Esophagus muscularis mucosa (tissue), 4 donors: ENCODE measurements around the gene LIPT2. TPM values are rescaled to one million over a fixed set of nuclear protein-coding genes. Genes with fewer than 3 reads are reported as not detected.
A peak's percentile ranks its signal among the peaks of the same experiment; 100 is the strongest.

Experiments
- DNase-seq: peaks from one replicate; pipeline ENCODE4 v3.0.0-alpha.2; 2017; ENCODE audit errors: extremely low spot score
- H3K27ac ChIP-seq, 4 donors: fragments of 200-600 bp; sonication (generic); replicated peaks in 1 of 4; 1 replicate in 3 of 4; 2 replicates in 1 of 4; pipeline ENCODE4 v1.5.1; 2016 to 2019; ENCODE audit warnings: mild to moderate bottlenecking in 1 of 4
- H3K27me3 ChIP-seq, 4 donors: fragments of 200-600 bp; sonication (generic); one replicate each; pipeline versions ENCODE4 v1.5.1 to v1.6.0; 2016 to 2019
- H3K36me3 ChIP-seq, 4 donors: fragments of 200-600 bp; sonication (generic); one replicate each; pipeline ENCODE4 v1.5.1; 2016 to 2019
- H3K4me1 ChIP-seq, 4 donors: fragments of 200-600 bp; sonication (generic); one replicate each; pipeline ENCODE4 v1.5.1; 2016 to 2019
- H3K4me3 ChIP-seq, 4 donors: fragments of 200-600 bp; sonication (generic); 1 replicate in 2 of 4; 2 replicates in 2 of 4; pipeline ENCODE4 v1.5.1; 2016 to 2019; ENCODE audit warnings: mild to moderate bottlenecking in 4 of 4, moderate library complexity in 1 of 4
- H3K9me3 ChIP-seq, 4 donors: fragments of 200-600 bp; sonication (generic); 1 replicate in 3 of 4; 2 replicates in 1 of 4; pipeline ENCODE4 v1.5.1; 2016 to 2019
- CTCF ChIP-seq, 3 experiments: fragments of 200-600 bp in 2 of 3; fragments of 450-650 bp in 1 of 3; sonication (generic) in 2 of 3; IDR thresholded peaks; one replicate each; pipeline ENCODE4 v1.5.1; 2017 to 2019; ENCODE audit warnings: antibody characterized with exemption in 3 of 3, mild to moderate bottlenecking in 2 of 3, moderate library complexity in 1 of 3
- EP300 ChIP-seq: sonication (generic); formaldehyde crosslinking; IDR thresholded peaks from one replicate; pipeline ENCODE4 v1.6.1; 2017; ENCODE audit warnings: antibody characterized with exemption
- POLR2A ChIP-seq: fragments of 450-650 bp; IDR thresholded peaks from one replicate; pipeline ENCODE4 v1.6.1; 2017; ENCODE audit warnings: antibody characterized with exemption, moderate library complexity, mild to moderate bottlenecking, low read depth
- POLR2AphosphoS5 ChIP-seq, 2 donors: sonication (generic); formaldehyde crosslinking; IDR thresholded peaks; one replicate each; pipeline ENCODE4 v1.6.1; 2017; ENCODE audit warnings: antibody characterized with exemption in 2 of 2
- WGBS: methylation state at CpG from one replicate; pipeline ENCODE4 v1.1.5; 2018; 5-methylcytosine and 5-hydroxymethylcytosine counted together
- intact Hi-C: fragments of 100-400 bp; cut with DNase I; formaldehyde crosslinking; loops from one replicate; pipeline ENCODE4 v1.15.1; 2023
- total RNA-seq, 4 donors: library from RNA; depleted of rRNA; stranded (reverse); fragments of >200 nt; gene quantifications; one replicate each; pipeline versions ENCODE4 v1.1.0 to v1.2.1, GENCODE V29; 2016

The LIPT2 gene
- total RNA-seq, 4 donors from 2014 or later, result 2.2 to 6.7 (median 2.7) TPM

DNA sequence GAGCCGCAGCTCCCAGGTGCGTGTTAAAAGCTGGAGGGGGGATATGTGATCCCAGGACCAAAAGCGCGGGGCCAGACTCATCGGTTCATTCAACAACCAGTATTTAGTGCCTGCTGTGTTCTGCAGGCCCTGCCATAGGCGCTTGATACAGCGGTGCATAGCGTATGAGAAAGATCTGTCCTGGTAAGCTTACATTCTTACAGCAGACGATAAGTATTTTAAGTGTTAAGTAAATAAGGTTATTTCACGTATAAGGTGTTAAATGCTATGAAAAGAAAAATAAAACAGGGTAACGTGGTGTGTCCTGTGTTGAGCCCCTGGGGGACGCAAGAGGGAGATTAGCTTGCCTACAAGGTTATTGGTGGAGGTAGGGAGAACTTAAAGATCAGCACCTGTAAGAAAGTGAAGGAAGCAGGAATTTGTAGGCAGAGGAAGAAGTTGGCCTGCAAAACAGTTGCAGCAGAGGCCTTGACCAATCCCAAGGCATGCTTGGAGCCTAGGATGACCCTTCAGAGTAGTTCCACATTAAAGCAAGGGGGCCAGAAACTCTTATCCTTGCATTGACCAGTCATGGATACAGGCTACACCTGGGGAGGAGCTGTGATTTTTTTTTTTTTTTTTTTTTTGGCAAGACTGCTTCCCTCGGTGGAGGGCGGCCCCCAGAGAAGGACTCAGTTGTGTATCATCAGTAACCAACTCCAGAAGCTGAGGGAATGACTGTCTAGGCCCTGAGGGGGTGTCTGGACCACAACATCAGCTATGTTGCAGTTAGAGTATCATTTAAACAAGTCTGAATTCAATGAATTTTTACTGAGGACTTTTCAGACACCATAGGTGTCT, 487 bp upstream of the LIPT2 start:
- peaks cover 11 to 20% (median 14%) of the 10 kb centered on the region in 4 donors for H3K4me1 ChIP-seq
- H3K36me3 ChIP-seq, result no peaks in the 10 kb centered on the region
- intact Hi-C loops, result loop anchor here (10.0 kb wide), 1 partner anchor 241 kb away; the partner anchor contains the start of gene CHRDL2
- peak overlapping the region; percentile 84 to 99 (median 90) for H3K4me3 ChIP-seq
- peak in 1 of 3 experiments; percentile 3 for TF ChIP-seq CTCF (IDR thresholded peaks at IDR 0.05)
- no peak for TF ChIP-seq POLR2AphosphoS5 (IDR thresholded peaks at IDR 0.05)
- no peak for TF ChIP-seq POLR2A
- no peak for TF ChIP-seq EP300
- H3K9me3 ChIP-seq, result peaks cover 0 to 2% (median 0%) of the 10 kb centered on the region in 4 donors
- WGBS, result 23% methylated on average over 9 of the region's 14 CpGs
- DNase-seq, result no peak
- H3K27me3 ChIP-seq, result no peaks in the 10 kb centered on the region
- H3K27ac ChIP-seq, result peak overlapping the region; percentile 98 to 100 (median 99)

DNA sequence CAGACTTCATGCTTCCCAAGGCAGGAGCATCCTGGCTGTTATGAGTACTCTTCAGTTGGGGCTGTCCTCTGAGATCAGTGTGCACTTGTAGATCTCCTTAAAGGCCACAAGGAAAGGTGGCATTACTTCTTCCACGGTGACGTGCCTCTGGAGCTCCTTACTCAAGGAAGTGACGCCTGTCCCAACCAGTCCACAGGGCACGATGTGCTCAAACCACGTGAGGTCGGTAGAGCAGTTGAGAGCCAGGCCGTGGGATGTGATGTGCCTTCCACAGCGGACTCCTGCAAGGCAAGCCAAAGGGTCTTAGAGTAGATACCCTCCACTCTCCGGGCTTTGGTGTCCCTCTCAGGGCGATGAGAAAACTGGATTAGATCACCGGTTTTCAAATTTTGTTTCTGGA, 1.4 kb downstream of the LIPT2 start:
- 88% methylated on average over 11 of the region's 11 CpGs for WGBS
- Histone ChIP-seq H3K27ac (peak overlapping the region in 2 of 4 donors; percentile 99 to 100), H3K9me3 (peaks cover 0 to 2% (median 0%) of the 10 kb centered on the region in 4 donors), H3K4me3 (no peak overlapping the region), H3K36me3 (no peaks in the 10 kb centered on the region), H3K4me1 (peaks cover 11 to 20% (median 14%) of the 10 kb centered on the region in 4 donors), H3K27me3 (no peaks in the 10 kb centered on the region)
- TF ChIP-seq POLR2AphosphoS5 (IDR thresholded peaks at IDR 0.05), result no peak
- no peak for TF ChIP-seq CTCF (IDR thresholded peaks at IDR 0.05)
- TF ChIP-seq EP300, result no peak
- no peak for TF ChIP-seq POLR2A
- no peak for DNase-seq
- intact Hi-C loops, result loop anchor here (10.0 kb wide), 1 partner anchor 243 kb away; the partner anchor contains the start of gene CHRDL2

- intact Hi-C loops, result loop anchor here (10.0 kb wide), 1 partner anchor 244 kb away; the partner anchor contains the start of gene CHRDL2
- no peak for DNase-seq
- Histone ChIP-seq H3K4me3 (no peak overlapping the region), H3K4me1 (peaks cover 11 to 20% (median 14%) of the 10 kb centered on the region in 4 donors), H3K27me3 (no peaks in the 10 kb centered on the region), H3K27ac (no peak overlapping the region), H3K9me3 (no peaks in the 10 kb centered on the region), H3K36me3 (no peaks in the 10 kb centered on the region)
- WGBS, result 100% methylated on average over 1 of the region's 4 CpGs
- TF ChIP-seq POLR2AphosphoS5 (IDR thresholded peaks at IDR 0.05) (no peak), EP300 (no peak), POLR2A (no peak), CTCF (IDR thresholded peaks at IDR 0.05) (no peak)
These were observed 2.6 kb downstream of the LIPT2 start for GRCh38 chr11:74490941-74491340.

- Histone ChIP-seq H3K4me3 (no peak overlapping the region), H3K36me3 (no peaks in the 10 kb centered on the region), H3K9me3 (no peaks in the 10 kb centered on the region), H3K27ac (no peak overlapping the region), H3K4me1 (peaks cover 5 to 10% (median 7%) of the 10 kb centered on the region in 4 donors), H3K27me3 (no peaks in the 10 kb centered on the region)
- no peak for DNase-seq
- TF ChIP-seq EP300 (no peak), POLR2A (no peak), CTCF (IDR thresholded peaks at IDR 0.05) (no peak), POLR2AphosphoS5 (IDR thresholded peaks at IDR 0.05) (no peak)
- 50% methylated on average over 1 of the region's 1 CpG for WGBS
- intact Hi-C loops, result no loop called here
These were observed 5.6 kb downstream of the LIPT2 start for GRCh38 chr11:74487875-74488274.
